ENCODE data around the gene FCN2. TPM values are rescaled to one million over a fixed set of nuclear protein-coding genes. Genes with fewer than 3 reads are reported as not detected.

Gene FCN2
- total and polyA plus RNA-seq, 10 donors = 0.38 to 7.6 (median 1.8) TPM; not detected in 1

DNA sequence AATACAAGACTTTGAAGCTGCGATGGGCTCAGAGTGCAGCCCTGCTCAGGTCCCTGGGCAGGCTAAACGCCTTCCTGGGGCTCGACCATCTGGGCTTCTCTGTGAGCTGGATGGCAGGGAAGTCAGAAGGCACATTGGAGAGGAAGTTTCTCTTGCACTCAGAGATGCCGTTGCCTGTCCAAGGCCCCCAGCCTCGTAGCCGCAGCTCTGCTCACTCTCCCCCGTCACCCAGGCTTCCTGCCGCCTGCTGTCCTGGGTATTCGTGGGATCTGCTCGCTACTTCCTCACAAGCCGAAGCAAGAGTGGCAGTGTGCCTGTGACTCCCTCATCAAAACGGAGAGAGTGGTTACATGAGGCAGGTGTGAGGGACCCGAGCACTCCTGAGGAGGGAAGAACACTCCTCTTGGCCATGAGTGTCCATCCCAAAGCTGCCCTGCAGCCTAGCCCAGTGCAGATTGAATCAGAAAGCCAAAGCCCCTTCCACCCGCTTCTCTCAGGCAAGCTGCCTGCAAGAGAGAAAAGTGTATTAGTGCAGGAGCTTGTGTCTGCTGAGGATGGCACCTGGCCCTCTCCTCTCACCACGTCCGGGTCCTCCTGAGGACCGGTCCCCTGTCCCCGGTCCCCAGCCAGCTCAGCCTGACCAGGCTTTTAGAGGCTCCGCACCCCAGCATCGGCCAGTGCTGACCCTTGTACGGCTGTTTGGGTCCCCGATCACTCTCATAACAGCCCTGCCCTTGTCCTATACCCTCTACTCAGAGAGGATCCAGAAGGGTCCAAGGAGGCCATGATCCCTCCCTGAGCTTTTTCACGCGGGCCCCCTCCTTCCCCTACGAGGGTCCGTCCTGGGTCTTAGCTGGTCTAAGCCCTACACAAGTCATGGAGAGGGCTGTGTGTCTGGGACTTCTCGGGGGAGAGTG, 7.3 kb downstream of the FCN2 start:
- Histone ChIP-seq H3K4me3 (no peak overlapping the region), H3K9me3 (no peaks in the 10 kb centered on the region), H3K4me1 (peaks cover 0 to 17% (median 8%) of the 10 kb centered on the region in 6 donors), H3K27me3 (replicated peaks in 1 of 7) (peaks cover 0 to 45% (median 0%) of the 10 kb centered on the region in 7 donors), H3K27ac (no peak overlapping the region), H3K36me3 (no peaks in the 10 kb centered on the region)
- no peak for TF ChIP-seq POLR2AphosphoS5 (IDR thresholded peaks at IDR 0.05)
- no peak for TF ChIP-seq POLR2A (IDR thresholded peaks at IDR 0.05)
- TF ChIP-seq, protein P1, sequence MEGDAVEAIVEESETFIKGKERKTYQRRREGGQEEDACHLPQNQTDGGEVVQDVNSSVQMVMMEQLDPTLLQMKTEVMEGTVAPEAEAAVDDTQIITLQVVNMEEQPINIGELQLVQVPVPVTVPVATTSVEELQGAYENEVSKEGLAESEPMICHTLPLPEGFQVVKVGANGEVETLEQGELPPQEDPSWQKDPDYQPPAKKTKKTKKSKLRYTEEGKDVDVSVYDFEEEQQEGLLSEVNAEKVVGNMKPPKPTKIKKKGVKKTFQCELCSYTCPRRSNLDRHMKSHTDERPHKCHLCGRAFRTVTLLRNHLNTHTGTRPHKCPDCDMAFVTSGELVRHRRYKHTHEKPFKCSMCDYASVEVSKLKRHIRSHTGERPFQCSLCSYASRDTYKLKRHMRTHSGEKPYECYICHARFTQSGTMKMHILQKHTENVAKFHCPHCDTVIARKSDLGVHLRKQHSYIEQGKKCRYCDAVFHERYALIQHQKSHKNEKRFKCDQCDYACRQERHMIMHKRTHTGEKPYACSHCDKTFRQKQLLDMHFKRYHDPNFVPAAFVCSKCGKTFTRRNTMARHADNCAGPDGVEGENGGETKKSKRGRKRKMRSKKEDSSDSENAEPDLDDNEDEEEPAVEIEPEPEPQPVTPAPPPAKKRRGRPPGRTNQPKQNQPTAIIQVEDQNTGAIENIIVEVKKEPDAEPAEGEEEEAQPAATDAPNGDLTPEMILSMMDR (IDR thresholded peaks at IDR 0.05 in 8 of 11, conservative IDR thresholded peaks at IDR 0.05 in 3 of 11) = no peak
- DNase-seq = no peak
- 45 to 60% (median 52%) methylated on average over 16 to 27 of the region's 27 CpGs for WGBS, 5 donors
- intact Hi-C loops (cut with DNase I; ENCODE audit: low total_unique reads) = no loop called here

DNA sequence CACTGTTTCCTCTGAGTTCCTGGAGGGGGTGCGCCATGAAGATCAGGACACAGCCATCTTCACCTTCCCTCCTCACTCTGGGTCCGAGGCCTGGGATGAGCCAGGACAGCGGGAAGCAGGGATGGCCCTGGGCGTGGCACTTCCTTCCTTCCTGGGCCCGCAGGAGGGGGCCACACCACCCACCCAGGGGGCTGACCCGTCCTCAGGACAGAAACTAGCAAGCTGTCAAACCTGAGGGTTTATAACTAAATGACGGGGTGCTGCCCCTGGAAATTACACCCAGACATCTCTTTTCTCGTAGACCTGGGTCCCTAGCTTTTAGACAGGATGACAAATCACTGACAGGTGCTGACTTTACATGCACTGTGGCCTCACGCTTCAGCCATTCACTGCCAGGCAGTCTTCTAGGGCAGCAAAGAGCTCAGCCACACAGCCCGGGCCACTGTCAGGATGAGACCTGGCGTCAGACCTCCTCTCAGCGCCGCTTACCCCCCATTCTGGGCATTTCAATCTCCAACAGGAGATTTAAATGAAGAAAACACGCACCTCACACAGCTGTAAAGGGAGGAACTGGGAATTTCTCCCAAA, 8.1 kb downstream of the FCN2 start:
- Histone ChIP-seq H3K4me3 (no peak overlapping the region), H3K27me3 (replicated peaks in 1 of 7) (peaks cover 0 to 41% (median 4%) of the 10 kb centered on the region in 7 donors), H3K9me3 (no peaks in the 10 kb centered on the region), H3K4me1 (peaks cover 0 to 17% (median 8%) of the 10 kb centered on the region in 6 donors), H3K36me3 (no peaks in the 10 kb centered on the region), H3K27ac (no peak overlapping the region)
- DNase-seq = no peak
- intact Hi-C loops (cut with DNase I; ENCODE audit: low total_unique reads) = no loop called here
- WGBS, 5 donors = 74 to 84% (median 80%) methylated on average over 10 to 14 of the region's 14 CpGs
- TF ChIP-seq POLR2A (IDR thresholded peaks at IDR 0.05) (no peak), POLR2AphosphoS5 (IDR thresholded peaks at IDR 0.05) (no peak)
- TF ChIP-seq, protein P1 (IDR thresholded peaks at IDR 0.05 in 8 of 11, conservative IDR thresholded peaks at IDR 0.05 in 3 of 11) = no peak

DNA sequence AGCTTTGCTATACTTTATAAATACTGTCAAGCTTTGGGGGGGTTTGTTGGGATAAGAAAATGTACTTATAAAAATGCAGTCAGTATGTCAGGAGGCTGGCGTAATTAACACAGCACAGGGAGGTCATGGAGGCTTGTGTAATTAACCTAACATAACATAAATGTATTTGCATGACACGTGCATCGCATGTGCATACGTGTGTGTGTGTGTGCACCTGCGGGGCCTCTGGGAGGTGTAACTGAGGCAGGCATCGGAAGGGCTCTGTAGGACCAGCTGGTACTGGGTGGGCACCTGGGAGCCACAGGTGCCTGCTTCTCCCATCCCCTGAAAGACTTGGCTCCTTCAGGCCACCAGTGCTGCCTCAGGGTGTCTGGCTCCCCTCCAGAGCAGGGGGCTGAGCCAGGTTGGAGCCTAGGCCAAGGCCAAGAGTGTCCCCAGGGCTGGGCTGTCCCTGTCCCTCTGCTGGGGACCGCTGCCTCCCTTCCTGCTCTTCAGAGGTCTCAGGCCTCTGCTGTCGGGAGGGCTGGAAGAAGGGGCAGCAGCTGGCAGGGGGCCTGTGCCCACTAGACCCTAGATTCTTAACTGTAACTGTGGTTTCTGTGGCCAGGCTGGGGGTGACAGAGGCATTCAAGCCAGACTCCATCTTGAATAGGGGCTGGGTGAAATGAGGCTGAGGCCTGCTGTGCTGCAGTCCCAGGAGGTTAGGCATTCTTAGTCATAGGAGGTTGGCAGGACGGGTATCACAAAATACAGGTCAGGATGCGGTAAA, 9.0 kb downstream of the FCN2 start:
- TF ChIP-seq POLR2A (IDR thresholded peaks at IDR 0.05) (no peak), POLR2AphosphoS5 (IDR thresholded peaks at IDR 0.05) (no peak)
- TF ChIP-seq, protein P1 (IDR thresholded peaks at IDR 0.05 in 8 of 11, conservative IDR thresholded peaks at IDR 0.05 in 3 of 11) = no peak
- Histone ChIP-seq H3K4me3 (no peak overlapping the region), H3K27me3 (replicated peaks in 1 of 7) (peaks cover 0 to 41% (median 4%) of the 10 kb centered on the region in 7 donors), H3K36me3 (no peaks in the 10 kb centered on the region), H3K27ac (no peak overlapping the region), H3K9me3 (peaks cover 0 to 2% (median 0%) of the 10 kb centered on the region in 8 donors), H3K4me1 (peaks cover 0 to 17% (median 8%) of the 10 kb centered on the region in 6 donors)
- 57 to 74% (median 64%) methylated on average over 8 to 10 of the region's 10 CpGs for WGBS, 5 donors
- DNase-seq = no peak
- intact Hi-C loops (cut with DNase I; ENCODE audit: low total_unique reads) = no loop called here
